MG63 (cell line): Measurements from ENCODE around the gene ATP9A. TPM values are rescaled to one million over a fixed set of nuclear protein-coding genes. Genes with fewer than 3 reads are reported as not detected.

ENCODE experiments used
- DNase-seq: peaks from one replicate; pipeline ENCODE4 v3.0.0-alpha.2; 2020
- H3K27me3 ChIP-seq: fragments of 250-450 bp; sonication (Bioruptor Pico); 2 replicates; pipeline ENCODE4 v1.5.1; 2020; ENCODE audit warnings: mild to moderate bottlenecking, moderate library complexity
- H3K36me3 ChIP-seq: fragments of 250-450 bp; sonication (Bioruptor Pico); 2 replicates; pipeline ENCODE4 v1.5.1; 2020; ENCODE audit warnings: mild to moderate bottlenecking, moderate library complexity
- H3K4me3 ChIP-seq: fragments of 250-450 bp; sonication (Bioruptor Pico); 2 replicates; pipeline ENCODE4 v1.5.1; 2020; ENCODE audit warnings: mild to moderate bottlenecking, moderate library complexity
- H3K9me3 ChIP-seq: fragments of 250-450 bp; sonication (Bioruptor Pico); 2 replicates; pipeline ENCODE4 v1.5.1; 2020; ENCODE audit warnings: mild to moderate bottlenecking, moderate library complexity
- total RNA-seq: library from RNA; depleted of rRNA; stranded (reverse); fragments of >200 nt; shearing (Covaris generic); gene quantifications from 2 replicates; pipeline ENCODE4 v1.2.3, GENCODE V29; 2014; ENCODE audit warnings: low replicate concordance

ATP9A gene
- total RNA-seq, 1 experiment from 2014 or later = 11.1 TPM

GRCh38 chr20:51597389-51598231 is 170.6 kb downstream of the ATP9A start:
- no peak for DNase-seq
- no peaks in the 10 kb centered on the region for H3K27me3 ChIP-seq
- H3K36me3 ChIP-seq = peaks cover 5% of the 10 kb centered on the region; the same call in 1 of the 2 replicates
- H3K4me3 ChIP-seq = no peak overlapping the region
- no peaks in the 10 kb centered on the region for H3K9me3 ChIP-seq

GRCh38 chr20:51596668-51597388 is 171.4 kb downstream of the ATP9A start:
- DNase-seq = no peak
- Histone ChIP-seq H3K4me3 (no peak overlapping the region), H3K36me3 (peaks cover 5% of the 10 kb centered on the region; the same call in 1 of the 2 replicates), H3K27me3 (no peaks in the 10 kb centered on the region), H3K9me3 (no peaks in the 10 kb centered on the region)

GRCh38 chr20:51595744-51596143 is 172.4 kb downstream of the ATP9A start:
- H3K9me3 ChIP-seq = no peaks in the 10 kb centered on the region
- no peaks in the 10 kb centered on the region; the same call in 1 of the 2 replicates for H3K36me3 ChIP-seq
- no peak overlapping the region for H3K4me3 ChIP-seq
- H3K27me3 ChIP-seq = no peaks in the 10 kb centered on the region
- DNase-seq = no peak

- Histone ChIP-seq H3K4me3 (no peak overlapping the region), H3K9me3 (no peaks in the 10 kb centered on the region), H3K36me3 (no peaks in the 10 kb centered on the region), H3K27me3 (no peaks in the 10 kb centered on the region)
- DNase-seq = peak; percentile 81
These were observed 173.1 kb downstream of the ATP9A start for GRCh38 chr20:51595058-51595532.

GRCh38 chr20:51594236-51595057 is 173.7 kb downstream of the ATP9A start:
- no peak overlapping the region for H3K4me3 ChIP-seq
- no peak for DNase-seq

GRCh38 chr20:51593584-51593983 is 174.6 kb downstream of the ATP9A start:
- no peaks in the 10 kb centered on the region for H3K9me3 ChIP-seq
- no peaks in the 10 kb centered on the region for H3K36me3 ChIP-seq
- H3K27me3 ChIP-seq = no peaks in the 10 kb centered on the region
- DNase-seq = no peak
- H3K4me3 ChIP-seq = no peak overlapping the region

More at GRCh38 chr20:51594236-51595057, 173.7 kb downstream of the ATP9A start:
- Histone ChIP-seq H3K27me3 (no peaks in the 10 kb centered on the region), H3K9me3 (no peaks in the 10 kb centered on the region), H3K36me3 (no peaks in the 10 kb centered on the region)

- Histone ChIP-seq H3K9me3 (no peaks in the 10 kb centered on the region), H3K4me3 (no peak overlapping the region), H3K36me3 (no peaks in the 10 kb centered on the region), H3K27me3 (no peaks in the 10 kb centered on the region)
- no peak for DNase-seq
These were observed 175.6 kb downstream of the ATP9A start for GRCh38 chr20:51592564-51592963.

- Histone ChIP-seq H3K36me3 (no peaks in the 10 kb centered on the region), H3K4me3 (no peak overlapping the region), H3K9me3 (no peaks in the 10 kb centered on the region), H3K27me3 (no peaks in the 10 kb centered on the region)
- DNase-seq = no peak
These were observed 176.3 kb downstream of the ATP9A start for GRCh38 chr20:51591871-51592270.

GRCh38 chr20:51588762-51589161 is 179.4 kb downstream of the ATP9A start:
- Histone ChIP-seq H3K36me3 (no peaks in the 10 kb centered on the region), H3K27me3 (no peaks in the 10 kb centered on the region), H3K4me3 (no peak overlapping the region), H3K9me3 (no peaks in the 10 kb centered on the region)
- no peak for DNase-seq

GRCh38 chr20:51587145-51587544 is 181.0 kb downstream of the ATP9A start:
- no peaks in the 10 kb centered on the region for H3K36me3 ChIP-seq
- no peaks in the 10 kb centered on the region for H3K27me3 ChIP-seq
- no peak overlapping the region for H3K4me3 ChIP-seq
- H3K9me3 ChIP-seq = no peaks in the 10 kb centered on the region
- no peak for DNase-seq

GRCh38 chr20:51586005-51586440 is 182.2 kb downstream of the ATP9A start:
- Histone ChIP-seq H3K36me3 (no peaks in the 10 kb centered on the region), H3K9me3 (no peaks in the 10 kb centered on the region), H3K4me3 (no peak overlapping the region), H3K27me3 (no peaks in the 10 kb centered on the region)
- peak; percentile 70 for DNase-seq

- no peak for DNase-seq
- no peaks in the 10 kb centered on the region for H3K9me3 ChIP-seq
- no peaks in the 10 kb centered on the region for H3K27me3 ChIP-seq
- H3K36me3 ChIP-seq = no peaks in the 10 kb centered on the region
- H3K4me3 ChIP-seq = no peak overlapping the region
These were observed 183.0 kb downstream of the ATP9A start for GRCh38 chr20:51585148-51585547.

GRCh38 chr20:51584737-51585136 is 183.5 kb downstream of the ATP9A start:
- no peak for DNase-seq
- no peaks in the 10 kb centered on the region for H3K27me3 ChIP-seq
- H3K9me3 ChIP-seq = no peaks in the 10 kb centered on the region
- no peak overlapping the region for H3K4me3 ChIP-seq
- no peaks in the 10 kb centered on the region for H3K36me3 ChIP-seq

- H3K27me3 ChIP-seq = no peaks in the 10 kb centered on the region
- no peak for DNase-seq
- H3K4me3 ChIP-seq = no peak overlapping the region
- H3K36me3 ChIP-seq = no peaks in the 10 kb centered on the region
- H3K9me3 ChIP-seq = no peaks in the 10 kb centered on the region
These were observed 184.1 kb downstream of the ATP9A start for GRCh38 chr20:51584116-51584515.

GRCh38 chr20:51583499-51583898 is 184.7 kb downstream of the ATP9A start:
- no peaks in the 10 kb centered on the region for H3K27me3 ChIP-seq
- H3K9me3 ChIP-seq = no peaks in the 10 kb centered on the region
- DNase-seq = no peak
- no peaks in the 10 kb centered on the region for H3K36me3 ChIP-seq
- H3K4me3 ChIP-seq = no peak overlapping the region

GRCh38 chr20:51583073-51583472 is 185.1 kb downstream of the ATP9A start:
- Histone ChIP-seq H3K9me3 (no peaks in the 10 kb centered on the region), H3K27me3 (no peaks in the 10 kb centered on the region)
- no peak for DNase-seq

GRCh38 chr20:51581571-51581970 is 186.6 kb downstream of the ATP9A start:
- Histone ChIP-seq H3K9me3 (no peaks in the 10 kb centered on the region), H3K36me3 (no peaks in the 10 kb centered on the region), H3K4me3 (no peak overlapping the region), H3K27me3 (no peaks in the 10 kb centered on the region)
- no peak for DNase-seq

More at GRCh38 chr20:51583073-51583472, 185.1 kb downstream of the ATP9A start:
- Histone ChIP-seq H3K36me3 (no peaks in the 10 kb centered on the region), H3K4me3 (no peak overlapping the region)
